Hematopoietic multipotent progenitor cell treated with erythropoietin and hydrocortisone succinate and interleukin-3 and kit ligand, for 15 days (in vitro differentiated cells): Measurements from ENCODE around the gene NCK1.

Experiments used
- DNase-seq: peaks from one replicate; pipeline ENCODE4 v3.0.0-alpha.2; 2015; ENCODE audit warnings: low spot score

Gene NCK1

DNA sequence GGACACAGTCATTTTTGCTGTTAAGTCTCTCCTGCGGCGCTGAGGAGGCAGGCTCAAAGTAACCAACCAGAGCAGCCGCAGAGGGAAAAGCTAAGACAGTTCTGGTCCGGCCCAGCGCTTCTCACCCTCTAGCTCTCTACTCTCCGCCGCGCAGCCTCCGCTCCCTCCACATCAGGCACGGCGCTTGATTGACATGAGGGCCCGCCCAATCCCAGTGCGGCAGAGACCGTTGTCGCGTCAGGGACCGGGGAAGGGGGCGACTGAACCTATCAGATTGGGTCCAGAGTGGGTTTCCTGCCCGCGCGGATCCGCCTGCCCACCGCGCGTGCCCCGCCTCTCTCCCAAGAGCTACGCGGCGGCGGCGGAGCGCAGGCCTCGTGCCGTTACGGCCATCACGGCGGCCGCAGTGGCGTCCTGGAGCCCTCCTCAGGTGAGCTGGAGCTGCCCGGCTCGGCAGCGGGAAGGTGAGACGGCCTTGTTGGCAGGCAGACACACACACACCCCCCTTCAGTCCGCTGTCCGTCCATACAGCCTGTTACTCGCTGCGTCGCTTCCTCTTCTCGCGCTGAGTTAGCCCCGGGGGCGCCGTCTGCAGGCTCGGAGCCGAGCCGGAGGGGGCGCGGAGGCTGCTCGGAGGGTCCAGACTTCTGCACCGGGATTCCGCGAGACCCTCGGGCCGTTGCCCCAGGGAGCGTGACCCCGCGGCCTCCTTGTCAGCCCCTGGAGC is at the start of gene NCK1:
NCK1 (plus strand) TSS at position 319 of the 727 bp plus-strand sequence. CDS start 65,794 bp downstream, outside the sequence.
- peak; percentile 95 for DNase-seq

DNA sequence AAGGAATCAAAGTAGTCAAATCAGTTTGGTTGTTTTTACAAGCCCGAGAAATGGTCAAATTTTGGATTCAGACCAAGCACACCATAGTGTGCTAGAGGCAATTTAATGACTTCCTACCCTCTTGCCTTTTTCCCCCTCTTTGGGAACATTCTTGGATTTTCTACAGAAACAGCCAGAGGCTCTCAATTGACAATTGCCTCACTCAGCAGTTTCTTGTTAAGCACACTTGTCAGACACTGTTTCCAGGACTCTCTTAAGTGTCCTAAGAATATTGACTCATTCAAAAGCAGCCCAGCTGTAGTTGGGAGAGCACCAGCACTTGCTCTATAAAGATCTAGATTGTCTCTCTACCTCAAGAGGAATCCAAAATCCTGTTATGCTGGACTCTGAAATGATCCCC is 44.6 kb upstream of the NCK1 start:
- no peak for DNase-seq

DNA sequence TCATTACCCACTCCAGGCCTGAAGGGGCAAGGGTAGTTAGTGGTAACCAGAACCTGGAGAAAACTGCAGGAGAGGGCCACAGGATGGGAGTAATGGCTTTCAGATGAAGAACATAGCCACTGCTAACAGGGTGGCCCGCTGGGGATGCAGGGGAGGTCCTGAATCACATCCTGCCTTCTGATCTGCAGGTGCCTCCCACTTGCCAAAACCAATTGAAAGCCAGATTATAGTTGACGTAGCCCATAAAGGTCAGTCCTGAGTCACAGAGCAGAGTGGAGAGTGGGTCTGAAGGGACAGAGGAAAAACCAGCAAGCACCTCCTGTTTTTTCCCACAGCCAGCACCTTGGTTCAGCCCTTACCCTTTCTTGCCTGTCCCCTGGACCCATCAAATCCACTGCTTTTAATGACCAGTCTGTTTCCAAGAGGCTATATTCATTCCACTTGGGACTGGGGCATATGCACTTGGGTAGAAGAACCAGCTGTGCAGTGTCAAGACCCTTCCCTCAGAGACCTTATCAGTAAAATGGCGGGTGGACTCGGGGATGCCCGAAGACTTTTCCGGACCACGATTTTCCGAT is 43.7 kb upstream of the NCK1 start:
- DNase-seq, result no peak

DNA sequence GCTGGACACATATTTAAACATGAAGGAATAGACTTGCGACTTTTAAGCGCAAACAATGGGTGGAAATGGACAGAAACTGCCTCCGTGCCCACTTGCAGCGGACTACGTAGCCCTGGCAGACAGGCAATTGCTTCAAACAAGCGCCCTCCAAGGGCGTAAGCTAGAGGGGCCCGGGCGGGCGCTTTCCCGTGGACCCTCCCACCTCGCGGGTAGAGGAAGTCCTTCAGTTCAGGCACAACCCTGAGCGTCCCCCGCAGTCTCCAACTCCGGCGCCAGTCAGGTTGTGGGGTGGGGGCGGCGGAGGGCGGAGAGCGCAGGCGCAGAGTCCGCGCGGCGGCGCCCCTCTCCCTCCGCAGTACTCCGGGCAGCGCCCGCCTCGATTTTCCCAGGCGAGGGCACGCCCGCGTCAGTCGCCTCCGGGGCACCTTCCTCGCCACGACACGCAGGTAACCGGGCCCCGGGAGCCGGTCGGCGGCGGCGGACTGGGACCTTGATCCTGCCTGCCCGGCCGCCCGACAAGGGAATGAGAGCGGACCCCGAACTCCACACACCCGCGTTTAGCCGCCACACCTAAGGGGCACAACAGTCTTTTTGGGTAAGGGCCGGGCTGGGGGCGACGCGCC is 43.1 kb upstream of the NCK1 start, which contains the start of gene SLC35G2:
SLC35G2 (plus strand) TSS at position 358 of the 623 bp plus-strand sequence. CDS start 35,335 bp downstream, outside the sequence.
- no peak for DNase-seq

- no peak for DNase-seq
These were observed 42.6 kb upstream of the NCK1 start for GRCh38 chr3:136819392-136819730.

- no peak for DNase-seq
These were observed 42.0 kb upstream of the NCK1 start for GRCh38 chr3:136819731-136820679.

DNA sequence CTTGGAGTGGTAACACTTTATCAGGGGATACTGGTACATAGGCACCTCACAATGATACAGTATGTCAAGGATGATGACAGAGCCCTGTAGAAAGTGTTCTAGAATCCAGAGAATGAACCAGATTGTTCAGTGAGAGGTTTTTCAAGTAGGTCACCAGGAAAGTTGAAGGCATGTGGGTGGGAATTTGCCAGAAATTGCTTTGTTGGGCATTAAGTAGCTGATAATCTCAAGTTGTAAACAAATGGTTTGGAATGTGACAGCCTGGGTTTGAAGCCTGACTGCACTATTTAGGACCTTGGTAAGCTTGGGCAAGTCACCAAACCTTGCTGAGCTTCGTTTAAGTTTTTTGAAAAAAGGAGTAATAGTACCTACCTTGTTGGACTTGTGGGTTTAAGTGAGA is 30.5 kb upstream of the NCK1 start:
- DNase-seq, result no peak

DNA sequence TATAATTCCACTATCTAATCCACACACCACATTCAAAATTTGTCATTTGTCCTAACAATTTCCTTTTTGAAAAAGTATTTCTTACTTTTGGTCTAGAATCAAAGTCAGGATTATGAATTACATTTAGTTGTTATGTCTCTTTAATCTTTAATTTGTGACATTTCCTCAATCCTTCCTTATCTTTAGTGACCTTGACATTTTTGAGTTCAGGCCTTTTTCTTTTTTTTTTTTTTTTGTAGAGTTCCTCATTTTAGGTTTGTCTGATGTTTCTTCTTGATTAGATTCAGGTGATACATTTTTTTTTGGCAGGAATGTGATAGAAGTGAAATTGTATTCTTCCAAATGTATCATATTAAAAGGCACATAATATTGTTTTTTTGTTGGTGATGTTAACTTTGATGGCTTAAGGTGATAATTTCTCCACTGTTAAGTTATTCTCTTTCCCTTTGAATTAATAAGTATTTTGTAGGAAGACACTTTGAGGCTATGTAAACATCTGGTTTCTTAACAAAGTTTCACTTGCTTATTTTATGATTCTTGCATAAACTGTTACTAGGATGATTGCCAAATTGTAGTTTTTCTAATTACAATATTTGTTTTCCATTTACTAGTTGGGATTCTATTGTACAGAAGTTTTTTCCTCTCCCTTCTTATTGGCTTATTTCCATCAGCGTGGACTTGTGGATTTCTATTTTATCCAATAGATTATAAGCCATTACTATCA is 26.8 kb upstream of the NCK1 start:
- DNase-seq, result no peak

GRCh38 chr3:136835813-136836510 is 26.0 kb upstream of the NCK1 start:
- DNase-seq, result no peak

GRCh38 chr3:136836511-136837156 is 25.4 kb upstream of the NCK1 start:
- DNase-seq, result no peak

- DNase-seq, result peak; percentile 19
These were observed 23.1 kb upstream of the NCK1 start for GRCh38 chr3:136838641-136839555.

DNA sequence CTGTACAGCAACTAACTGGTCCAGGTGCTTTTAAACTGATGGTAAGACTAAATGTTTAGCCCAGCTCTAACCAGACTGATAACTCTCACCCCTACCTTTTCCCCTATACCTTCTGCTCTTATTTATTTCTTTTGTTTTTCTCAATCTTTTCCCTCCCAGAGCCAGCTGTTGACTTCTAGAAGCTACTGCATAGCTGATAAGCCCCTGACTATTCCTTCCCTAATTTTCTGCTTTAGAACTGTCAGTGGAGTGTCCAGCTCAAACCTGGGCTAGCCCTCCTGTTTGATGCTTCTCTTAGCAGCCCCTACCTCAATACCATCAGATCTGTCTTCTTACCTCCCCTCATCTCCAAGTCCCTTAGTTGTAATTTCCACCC is 22.5 kb upstream of the NCK1 start:
- no peak for DNase-seq

DNA sequence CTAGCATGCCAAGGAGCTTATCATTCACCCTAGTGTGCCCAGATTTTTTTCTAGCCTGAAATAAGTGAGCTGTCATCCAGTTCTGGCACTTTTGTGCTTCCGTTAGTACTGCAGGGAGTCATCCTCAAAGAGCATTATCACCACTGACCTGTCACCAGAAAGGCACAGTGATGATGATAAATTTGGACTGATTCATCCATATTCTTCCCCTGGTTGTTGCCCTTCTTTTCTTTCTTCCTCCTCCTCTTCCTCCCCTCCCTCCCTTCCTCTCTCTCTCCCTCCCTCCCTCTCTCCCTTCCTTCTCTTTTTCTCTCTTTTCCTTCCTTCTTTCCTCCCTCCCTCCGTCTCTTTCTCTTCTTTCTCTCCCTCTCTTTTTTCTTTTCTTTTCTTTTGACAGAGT is 21.8 kb upstream of the NCK1 start:
- no peak for DNase-seq

GRCh38 chr3:136842294-136842693 is 19.7 kb upstream of the NCK1 start:
- no peak for DNase-seq

- no peak for DNase-seq
These were observed 17.3 kb upstream of the NCK1 start for GRCh38 chr3:136844724-136845123.

GRCh38 chr3:136852180-136852579 is 9.8 kb upstream of the NCK1 start:
- DNase-seq, result no peak

- DNase-seq, result no peak
These were observed 5.3 kb upstream of the NCK1 start for GRCh38 chr3:136856665-136857064.

DNA sequence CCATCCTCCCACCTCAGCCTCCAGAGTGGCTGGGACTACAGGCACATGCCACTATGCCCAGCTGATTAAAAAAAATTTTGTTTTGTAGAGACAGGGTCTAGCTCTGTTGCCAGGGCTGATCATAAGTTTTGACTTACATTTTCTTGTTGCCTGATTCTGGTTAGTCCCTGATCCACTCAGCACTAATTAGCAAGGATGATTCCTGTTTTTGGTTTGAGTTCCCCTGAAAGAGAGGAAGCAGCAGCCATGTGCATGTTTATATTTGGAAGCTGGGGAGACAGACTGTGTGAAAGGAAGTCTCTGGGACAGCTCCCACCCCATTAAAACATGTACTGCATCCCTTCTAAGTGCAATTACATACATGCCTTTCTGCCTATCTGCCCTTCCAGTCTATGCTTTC is 3.6 kb upstream of the NCK1 start:
- no peak for DNase-seq

DNA sequence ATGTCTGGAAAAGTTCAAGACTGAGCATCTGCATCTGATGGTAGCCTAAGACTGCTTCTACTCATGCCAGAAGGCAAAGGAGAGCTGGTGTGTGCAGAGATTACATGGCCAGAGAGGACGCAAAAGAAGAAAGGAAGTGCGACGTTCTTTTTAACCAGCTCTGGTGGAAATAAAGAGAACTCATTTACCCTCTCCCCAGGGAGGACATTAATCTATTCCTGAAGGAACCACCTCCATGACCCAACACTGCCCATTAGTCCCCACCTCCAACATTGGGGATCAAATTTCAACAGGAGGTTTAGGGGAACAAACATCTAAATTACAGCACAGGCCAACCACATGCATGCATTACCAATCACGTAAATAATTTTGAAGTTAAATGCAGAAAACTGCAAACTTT is 1.5 kb upstream of the NCK1 start:
- DNase-seq, result no peak
